HG03025 (cell line): ENCODE data around the gene CES2.
"Not testable (repeated sequence)": the region's sequence is repeated elsewhere in the genome, so short reads cannot be mapped to it uniquely, and the experiment has no call there.

Experiments
- ATAC-seq: cut with Tn5 transposase; IDR thresholded peaks from one replicate; pipeline ENCODE4 v1.9.1; 2021; ENCODE audit warnings: mild to moderate bottlenecking, moderate library complexity; ENCODE audit not compliant: unreplicated experiment, low FRiP score

Gene CES2

DNA sequence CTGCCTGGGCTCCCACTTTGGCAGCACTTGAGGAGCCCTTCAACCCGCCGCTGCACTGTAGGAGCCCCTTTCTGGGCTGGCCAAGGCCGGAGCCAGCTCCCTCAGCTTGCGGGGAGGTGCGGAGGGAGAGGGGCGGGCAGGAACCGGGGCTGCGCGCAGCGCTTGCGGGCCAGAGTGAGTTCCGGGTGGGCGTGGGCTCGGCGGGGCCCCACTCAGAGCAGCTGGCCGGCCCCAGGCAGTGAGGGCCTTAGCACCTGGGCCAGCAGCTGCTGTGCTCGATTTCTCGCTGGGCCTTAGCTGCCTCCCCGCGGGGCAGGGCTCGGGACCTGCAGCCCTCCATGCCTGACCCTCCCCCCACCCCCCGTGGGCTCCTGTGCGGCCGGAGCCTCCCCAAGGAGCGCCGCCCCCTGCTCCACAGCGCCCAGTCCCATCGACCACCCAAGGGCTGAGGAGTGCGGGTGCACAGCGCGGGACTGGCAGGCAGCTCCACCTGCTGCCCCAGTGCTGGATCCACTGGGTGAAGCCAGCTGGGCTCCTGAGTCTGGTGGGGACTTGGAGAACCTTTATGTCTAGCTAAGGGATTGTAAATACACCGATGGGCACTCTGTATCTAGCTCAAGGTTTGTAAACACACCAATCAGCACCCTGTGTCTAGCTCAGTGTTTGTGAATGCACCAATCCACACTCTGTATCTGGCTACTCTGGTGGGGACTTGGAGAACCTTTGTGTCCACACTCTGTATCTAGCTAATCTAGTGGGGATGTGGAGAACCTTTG, 39.0 kb downstream of the CES2 start:
- not testable (repeated sequence) for ATAC-seq

DNA sequence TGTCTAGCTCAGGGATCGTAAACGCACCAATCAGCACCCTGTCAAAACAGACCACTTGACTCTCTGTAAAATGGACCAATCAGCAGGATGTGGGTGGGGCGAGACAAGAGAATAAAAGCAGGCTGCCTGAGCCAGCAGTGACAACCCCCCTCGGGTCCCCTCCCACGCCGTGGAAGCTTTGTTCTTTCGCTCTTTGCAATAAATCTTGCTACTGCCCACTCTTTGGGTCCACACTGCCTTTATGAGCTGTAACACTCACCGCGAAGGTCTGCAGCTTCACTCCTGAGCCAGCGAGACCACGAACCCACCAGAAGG, 39.6 kb downstream of the CES2 start:
- not testable (repeated sequence) for ATAC-seq

DNA sequence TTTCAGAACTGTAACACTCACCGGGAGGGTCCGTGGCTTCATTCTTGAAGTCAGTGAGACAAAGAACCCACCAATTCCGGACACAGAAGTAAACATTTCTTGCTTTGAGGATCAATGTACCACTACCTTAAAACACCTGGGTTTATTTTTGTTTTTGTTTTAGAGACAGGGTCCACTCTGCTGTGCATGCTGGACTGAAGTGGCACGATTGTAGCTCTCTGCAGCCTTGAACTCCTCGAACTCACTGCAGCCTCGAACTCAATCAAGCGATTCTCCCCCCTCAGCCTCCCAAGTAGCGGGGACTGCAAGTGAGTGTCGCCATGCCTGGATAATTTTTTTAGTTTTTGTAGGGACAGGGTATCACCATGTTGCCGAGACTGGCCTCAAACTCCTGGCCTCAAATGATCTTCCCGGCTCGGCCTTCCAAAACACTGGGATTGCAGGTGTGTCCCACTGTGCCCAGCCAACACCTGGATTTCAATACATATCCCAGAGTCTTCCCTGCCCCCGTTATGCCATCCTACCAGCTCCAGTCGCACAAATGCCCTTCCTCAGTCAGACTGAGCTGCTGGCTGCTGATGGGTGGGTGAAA, 40.1 kb downstream of the CES2 start:
- no peak for ATAC-seq

DNA sequence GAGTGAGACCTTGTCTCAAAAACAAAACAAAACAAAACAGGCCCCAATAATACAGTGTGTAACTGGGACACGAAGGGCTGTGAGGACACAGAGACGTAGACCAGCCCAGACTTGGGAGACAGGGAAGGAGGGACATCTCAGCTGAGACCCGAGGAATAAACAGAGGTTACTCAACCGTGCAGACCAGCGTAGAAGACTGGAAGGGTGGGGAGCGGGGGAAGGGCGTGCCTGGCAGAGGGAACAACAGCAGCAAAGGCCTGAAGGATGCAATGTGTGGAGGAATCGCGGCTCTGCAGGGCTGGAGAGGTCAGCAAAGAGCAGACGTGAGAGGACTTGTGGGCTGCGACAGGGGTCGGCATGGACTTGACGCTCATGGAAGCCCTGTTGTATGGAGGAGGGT, 41.4 kb downstream of the CES2 start:
- ATAC-seq, result no peak

DNA sequence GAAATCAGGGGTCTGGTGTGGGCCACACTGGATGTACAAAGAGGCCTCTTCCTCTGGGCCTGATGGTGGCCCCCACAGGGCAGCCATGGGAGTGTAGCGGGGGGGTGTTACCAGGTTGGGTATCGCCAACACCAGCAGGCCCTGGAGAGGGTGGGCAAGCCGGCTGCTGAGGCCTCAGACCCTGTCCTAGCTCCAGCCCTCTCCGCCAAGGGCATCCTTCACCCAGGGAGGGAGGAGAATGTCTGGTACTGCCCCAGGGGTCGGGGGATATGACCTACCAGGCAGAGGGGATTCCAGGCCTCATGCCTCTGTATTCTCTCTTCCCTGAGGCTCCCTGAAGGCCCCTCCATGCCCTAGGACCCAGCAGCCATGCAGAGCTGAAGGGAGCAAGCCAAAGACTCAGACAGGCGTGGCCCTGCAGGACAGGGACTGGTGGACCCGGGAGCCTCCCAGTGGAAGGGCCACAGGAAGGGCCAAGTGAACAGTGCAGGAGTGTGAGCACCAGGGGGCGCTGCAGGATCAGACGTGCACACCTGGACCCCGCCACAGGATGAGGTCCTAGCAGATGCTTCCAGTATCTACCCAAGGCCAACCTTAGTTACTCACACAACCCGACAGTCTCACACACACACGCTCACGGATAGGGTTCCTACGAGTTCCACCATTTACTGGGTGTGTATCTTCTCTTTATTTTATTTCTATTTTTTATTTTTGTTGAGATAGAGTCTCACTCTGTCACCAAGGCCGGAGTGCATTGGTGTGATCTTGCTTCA, 42.2 kb downstream of the CES2 start:
- ATAC-seq, result peak; percentile 53

DNA sequence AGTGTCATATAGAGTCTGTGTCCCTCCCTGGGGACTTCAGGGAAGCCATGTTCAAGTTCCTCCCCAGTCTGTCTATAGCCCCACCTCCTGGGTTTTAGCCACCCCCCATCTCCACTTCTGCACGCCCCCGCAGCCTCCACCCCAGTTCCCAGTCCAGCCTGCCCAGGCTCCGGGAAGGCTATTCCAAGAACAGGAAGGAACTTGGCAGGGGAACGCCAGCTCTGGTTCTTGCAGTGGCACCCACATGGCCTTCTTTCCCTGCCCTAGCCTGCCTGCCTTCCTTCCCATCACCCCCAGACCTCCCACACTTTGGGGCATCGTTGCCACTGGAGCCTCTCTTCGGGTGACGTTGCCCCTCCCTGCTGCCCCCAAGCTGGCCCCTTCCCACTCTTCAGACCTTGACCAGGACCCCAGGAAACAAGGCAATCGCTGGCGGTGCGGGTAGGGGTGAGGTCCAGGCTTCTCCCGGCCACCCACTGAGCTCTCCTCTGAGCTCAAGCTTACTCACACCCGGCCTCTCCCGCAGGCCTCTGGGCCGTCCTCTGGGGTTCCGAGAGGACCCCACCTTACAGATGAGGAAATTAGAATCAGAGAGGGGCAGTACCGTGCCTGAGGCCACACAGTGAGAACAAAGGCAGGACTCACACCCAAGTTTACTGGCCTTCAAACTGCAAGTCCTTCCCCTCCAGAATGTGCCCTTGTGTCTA, 43.8 kb downstream of the CES2 start:
- ATAC-seq, result no peak

DNA sequence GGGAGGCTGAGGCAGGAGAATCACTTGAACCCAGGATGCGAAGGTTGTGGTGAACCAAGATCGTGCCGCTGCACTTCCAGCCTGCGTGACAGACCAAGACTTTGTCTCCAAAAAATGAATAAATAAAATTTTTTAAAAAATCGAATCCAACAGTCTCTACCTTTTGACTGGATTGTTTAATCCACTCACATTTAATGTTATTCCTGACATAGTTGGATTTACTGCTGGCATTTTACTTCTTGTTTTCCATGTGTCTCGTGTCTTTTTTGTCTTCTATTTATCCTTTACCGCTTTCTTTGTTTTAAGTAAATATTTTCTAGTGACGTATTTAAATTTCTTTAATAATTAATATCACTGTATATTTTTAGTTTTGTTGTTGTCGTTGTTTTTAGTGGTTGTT, 47.7 kb downstream of the CES2 start:
- ATAC-seq, result no peak

DNA sequence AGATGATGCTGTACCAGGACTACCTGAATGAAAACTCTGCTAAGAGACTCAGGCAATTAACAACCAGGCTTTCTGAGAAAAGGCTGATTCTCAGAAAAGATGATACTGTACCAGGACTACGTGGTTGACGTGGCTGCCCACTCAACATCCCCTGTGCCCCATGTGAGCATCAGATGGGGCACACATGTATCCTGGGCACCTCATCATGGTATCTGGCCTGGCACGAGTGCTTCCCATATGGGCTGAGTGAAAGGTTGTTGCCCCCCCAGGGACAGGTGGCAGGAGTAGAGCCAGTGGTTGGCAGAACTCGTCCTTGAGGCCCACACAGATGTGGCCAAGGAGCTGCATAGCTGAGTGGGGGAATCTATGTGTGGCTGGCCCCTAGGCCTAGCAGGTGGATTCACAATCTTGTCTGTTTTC, 49.6 kb downstream of the CES2 start:
- ATAC-seq, result no peak

DNA sequence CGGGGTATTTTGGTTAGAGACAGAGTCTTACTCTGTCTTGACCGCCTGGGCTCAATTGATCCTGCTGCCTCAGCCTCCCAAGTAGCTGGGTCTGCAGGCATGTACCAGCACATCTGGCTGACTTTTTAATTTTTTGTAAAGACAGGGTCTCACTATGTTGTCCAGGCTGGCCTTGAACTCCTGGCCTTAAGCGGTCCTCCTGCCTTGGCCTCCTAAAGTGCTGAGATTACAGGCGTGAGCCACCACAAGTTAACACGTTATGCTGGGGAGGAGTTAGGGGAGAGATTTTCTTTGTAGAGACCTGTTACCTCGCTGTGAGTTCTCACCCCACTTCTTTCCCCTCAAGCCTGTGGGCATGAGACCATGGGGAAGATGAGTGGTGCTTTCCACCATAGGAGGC, 51.2 kb downstream of the CES2 start:
- ATAC-seq, result no peak

DNA sequence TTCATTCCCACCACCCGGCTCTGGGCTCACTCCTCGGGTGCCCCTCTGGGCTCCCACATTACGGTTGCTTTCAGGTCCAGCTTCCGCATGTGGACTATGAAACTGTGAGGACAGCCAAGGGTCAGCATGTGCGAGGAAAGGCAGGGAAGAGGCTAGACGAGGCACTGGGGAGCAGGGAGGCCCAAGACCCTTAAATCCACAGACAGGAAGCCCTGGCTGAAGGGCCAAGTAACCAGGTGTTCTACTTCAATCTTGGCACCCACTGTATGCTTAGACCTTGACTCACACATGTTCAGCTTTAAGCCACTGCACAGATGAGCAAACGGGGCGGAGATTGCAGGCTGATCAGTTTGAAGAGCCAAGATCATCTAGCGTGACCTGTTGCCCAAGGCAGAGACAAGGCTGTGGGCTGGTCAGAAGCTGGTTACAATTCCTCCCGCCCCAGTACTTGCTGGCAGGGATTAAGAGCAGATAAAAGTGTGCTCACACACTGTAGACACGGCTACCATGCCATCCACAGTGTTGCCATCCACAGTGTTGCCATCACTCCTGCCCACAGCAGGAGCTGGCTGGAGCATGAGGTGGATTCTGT, 53.0 kb downstream of the CES2 start, which contains the start of gene CES4A:
TSS of gene CES4A (plus strand) at position 393 of the 592 bp plus-strand sequence. CDS start at position 577, 184 bp downstream.
- no peak for ATAC-seq

DNA sequence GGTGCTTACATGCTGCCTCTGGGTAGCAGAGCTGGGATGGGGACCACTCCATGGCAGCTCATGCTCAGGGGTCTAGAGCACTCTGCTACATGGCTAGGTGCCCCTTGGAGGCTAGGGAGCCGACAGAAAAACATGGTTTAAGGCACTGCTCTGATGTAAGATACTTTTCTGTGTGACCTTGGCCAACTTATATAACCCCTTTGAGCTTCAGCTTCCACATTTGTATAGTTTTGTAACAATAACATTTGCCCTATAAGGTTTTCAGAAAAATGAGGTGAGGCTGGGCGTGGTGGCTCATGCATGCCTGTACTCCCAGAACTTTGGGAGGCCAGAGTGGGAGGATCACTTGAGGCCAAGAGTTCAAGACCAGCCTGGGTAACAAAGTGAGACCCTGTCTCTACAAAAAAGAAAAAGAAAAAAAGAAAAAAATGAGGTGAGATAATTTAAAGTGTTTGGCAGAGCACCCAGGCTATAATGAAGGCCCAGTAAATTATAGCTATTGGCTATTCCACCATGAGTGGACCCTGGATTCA, 56.3 kb downstream of the CES2 start:
- ATAC-seq, result no peak

DNA sequence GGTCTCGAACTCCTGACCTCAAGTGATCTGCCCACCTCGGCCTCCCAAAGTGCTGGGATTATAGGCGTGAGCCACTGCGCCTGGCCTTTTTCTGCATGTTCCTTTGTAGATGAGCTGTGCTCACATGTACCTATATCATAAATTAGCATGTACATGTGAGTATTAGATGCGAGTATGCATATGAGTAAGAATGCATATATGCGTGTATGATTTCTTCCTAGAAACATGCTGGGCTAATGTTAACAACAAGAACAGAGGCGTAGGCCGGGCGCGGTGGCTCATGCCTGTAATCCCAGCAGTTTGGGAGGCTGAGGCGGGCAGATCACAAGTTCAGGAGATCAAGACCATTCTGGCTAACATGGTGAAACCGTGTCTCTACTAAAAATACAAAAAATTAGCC, 58.2 kb downstream of the CES2 start:
- ATAC-seq, result not testable (repeated sequence)
